Body of pancreas (tissue), 4 donors: ENCODE measurements around the gene OCRL. TPM values are rescaled to one million over a fixed set of nuclear protein-coding genes. Genes with fewer than 3 reads are reported as not detected.

Experiments
- ATAC-seq: fragments of 150-250 bp; one replicate; pipeline ENCODE4 v1.9.1; 2016
- DNase-seq, 4 donors: peaks; one replicate each; pipeline ENCODE4 v3.0.0-alpha.2; 2019
- H3K27ac ChIP-seq, 4 donors: fragments of 200-600 bp; sonication (generic); 1 replicate in 3 of 4; 2 replicates in 1 of 4; pipeline versions ENCODE4 v1.5.1 to v1.6.1; 2016 to 2019; ENCODE audit warnings: mild to moderate bottlenecking in 1 of 4, mixed read lengths in 1 of 4, moderate library complexity in 1 of 4
- H3K27me3 ChIP-seq, 2 donors: fragments of 200-600 bp; sonication (generic); one replicate each; pipeline ENCODE4 v1.6.0; 2016; ENCODE audit warnings: mild to moderate bottlenecking in 1 of 2
- H3K36me3 ChIP-seq, 2 donors: fragments of 200-600 bp; sonication (generic); replicated peaks in 1 of 2; 2 replicates each; pipeline ENCODE4 v1.5.1; 2016; ENCODE audit warnings: low read depth in 2 of 2; ENCODE audit not compliant: insufficient read depth in 1 of 2
- H3K4me1 ChIP-seq: fragments of 200-600 bp; sonication (generic); one replicate; pipeline ENCODE4 v1.6.0; 2016
- H3K4me3 ChIP-seq, 2 donors: fragments of 200-600 bp; sonication (generic); 1 replicate in 1 of 2; 2 replicates in 1 of 2; pipeline ENCODE4 v1.5.1; 2016 to 2019
- H3K9me3 ChIP-seq, 3 donors: fragments of 200-600 bp; sonication (generic); 1 replicate in 2 of 3; 2 replicates in 1 of 3; pipeline ENCODE4 v1.5.1; 2016
- CTCF ChIP-seq, 7 experiments: fragments of 450-650 bp in 4 of 7; fragments of 200-600 bp in 3 of 7; sonication (generic) in 3 of 7; IDR thresholded peaks; one replicate each; pipeline ENCODE4 v1.5.1; 2016 to 2019; ENCODE audit warnings: antibody characterized with exemption in 7 of 7
- POLR2A ChIP-seq, 3 donors: fragments of 450-650 bp; IDR thresholded peaks; one replicate each; pipeline ENCODE4 v1.6.1; 2016; ENCODE audit warnings: antibody characterized with exemption in 3 of 3, mild to moderate bottlenecking in 2 of 3
- WGBS, 2 donors: methylation state at CpG; one replicate each; pipeline ENCODE4 v1.1.5; 2017; 5-methylcytosine and 5-hydroxymethylcytosine counted together
- intact Hi-C: fragments of 100-400 bp; cut with DNase I; formaldehyde crosslinking; loops from one replicate; pipeline ENCODE4 v1.15.1; 2023
- total RNA-seq, 2 donors: library from RNA; depleted of rRNA; stranded (reverse); fragments of >200 nt; gene quantifications; one replicate each; pipeline ENCODE4 v1.1.0, GENCODE V29; 2016

Gene OCRL
- total RNA-seq = 1 to 10 TPM; 7.3 to 9.1 TPM

- DNase-seq (peak; percentile 64 to 72 (median 66)), ATAC-seq (peak; percentile 95)
- intact Hi-C loops = no loop called here
- peaks cover 3% of the 10 kb centered on the region for H3K4me1 ChIP-seq
- no peaks in the 10 kb centered on the region for H3K27me3 ChIP-seq
- peak within 1 kb of the TSS; percentile 9 to 50 for H3K4me3 ChIP-seq
- no peaks in the 10 kb centered on the region for H3K9me3 ChIP-seq
- peak within 1 kb of the TSS in 3 of 4 donors; percentile 51 to 75 (median 55) for H3K27ac ChIP-seq
- WGBS, 2 donors = 0% methylated on average over 11 of the region's 60 CpGs; no CpG with 5 or more reads in 1 of the 2 donors
- TF ChIP-seq POLR2A (IDR thresholded peaks at IDR 0.05) (peak in 2 of 3 donors; percentile 44 to 55), CTCF (IDR thresholded peaks at IDR 0.05) (peak; percentile 49 to 76 (median 67))
- H3K36me3 ChIP-seq = no peaks in the 10 kb centered on the region
Observed at GRCh38 chrX:129540068-129540653, at the start of gene OCRL. OCRL (plus strand) TSS chrX:129540259; CDS start chrX:129540440, 181 bp downstream.

- no peaks in the 10 kb centered on the region for H3K36me3 ChIP-seq
- no peak overlapping the region for H3K27ac ChIP-seq
- TF ChIP-seq POLR2A (IDR thresholded peaks at IDR 0.05) = no peak
- no peak for TF ChIP-seq CTCF (IDR thresholded peaks at IDR 0.05)
- ATAC-seq (no peak), DNase-seq (no peak)
- intact Hi-C loops = no loop called here
- no peaks in the 10 kb centered on the region for H3K27me3 ChIP-seq
- no peaks in the 10 kb centered on the region for H3K9me3 ChIP-seq
- H3K4me3 ChIP-seq = no peak overlapping the region
- H3K4me1 ChIP-seq = no peaks in the 10 kb centered on the region
- WGBS, 2 donors = 82 to 89% methylated on average over 2 of the region's 2 CpGs
Observed at GRCh38 chrX:129490330-129490729, 49.7 kb upstream of the OCRL start.

- no peak for ATAC-seq
- DNase-seq = no peak
- no peak for TF ChIP-seq CTCF (IDR thresholded peaks at IDR 0.05)
- no peak for TF ChIP-seq POLR2A (IDR thresholded peaks at IDR 0.05)
- intact Hi-C loops = no loop called here
- 67 to 68% methylated on average over 4 of the region's 4 CpGs for WGBS, 2 donors
- Histone ChIP-seq H3K9me3 (no peaks in the 10 kb centered on the region), H3K36me3 (no peaks in the 10 kb centered on the region), H3K4me3 (no peak overlapping the region), H3K4me1 (no peaks in the 10 kb centered on the region), H3K27me3 (no peaks in the 10 kb centered on the region), H3K27ac (no peak overlapping the region)
Observed at GRCh38 chrX:129493643-129494042, 46.4 kb upstream of the OCRL start.

GRCh38 chrX:129494887-129495286 is 45.2 kb upstream of the OCRL start:
- TF ChIP-seq POLR2A (IDR thresholded peaks at IDR 0.05) (no peak), CTCF (IDR thresholded peaks at IDR 0.05) (no peak)
- Histone ChIP-seq H3K27ac (no peak overlapping the region), H3K4me3 (no peak overlapping the region), H3K36me3 (no peaks in the 10 kb centered on the region), H3K4me1 (no peaks in the 10 kb centered on the region), H3K27me3 (no peaks in the 10 kb centered on the region), H3K9me3 (no peaks in the 10 kb centered on the region)
- no peak for DNase-seq
- 64 to 67% methylated on average over 1 to 2 of the region's 2 CpGs for WGBS, 2 donors
- ATAC-seq = no peak
- intact Hi-C loops = no loop called here

GRCh38 chrX:129495900-129496299 is 44.2 kb upstream of the OCRL start:
- intact Hi-C loops = no loop called here
- H3K4me3 ChIP-seq = no peak overlapping the region
- DNase-seq (no peak), ATAC-seq (no peak)
- H3K36me3 ChIP-seq = no peaks in the 10 kb centered on the region
- H3K27ac ChIP-seq = no peak overlapping the region
- no peaks in the 10 kb centered on the region for H3K27me3 ChIP-seq
- H3K9me3 ChIP-seq = no peaks in the 10 kb centered on the region
- WGBS, 2 donors = 91 to 94% methylated on average over 5 of the region's 5 CpGs
- TF ChIP-seq CTCF (IDR thresholded peaks at IDR 0.05) (no peak), POLR2A (IDR thresholded peaks at IDR 0.05) (no peak)
- no peaks in the 10 kb centered on the region for H3K4me1 ChIP-seq
